GM19467 (cell line): ENCODE measurements around the gene KMT2C.
"Not testable (repeated sequence)": the region's sequence is repeated elsewhere in the genome, so short reads cannot be mapped to it uniquely, and the experiment has no call there.

Experiments
- ATAC-seq: cut with Tn5 transposase; IDR thresholded peaks from one replicate; pipeline ENCODE4 v1.9.1; 2021; ENCODE audit warnings: mild to moderate bottlenecking, moderate library complexity; ENCODE audit not compliant: unreplicated experiment

The KMT2C gene

GRCh38 chr7:152406491-152406890 lies 29.3 kb downstream of the KMT2C start:
- ATAC-seq = no peak

- not testable (repeated sequence) for ATAC-seq
Measured at GRCh38 chr7:152406030-152406429, 29.8 kb downstream of the KMT2C start.

DNA sequence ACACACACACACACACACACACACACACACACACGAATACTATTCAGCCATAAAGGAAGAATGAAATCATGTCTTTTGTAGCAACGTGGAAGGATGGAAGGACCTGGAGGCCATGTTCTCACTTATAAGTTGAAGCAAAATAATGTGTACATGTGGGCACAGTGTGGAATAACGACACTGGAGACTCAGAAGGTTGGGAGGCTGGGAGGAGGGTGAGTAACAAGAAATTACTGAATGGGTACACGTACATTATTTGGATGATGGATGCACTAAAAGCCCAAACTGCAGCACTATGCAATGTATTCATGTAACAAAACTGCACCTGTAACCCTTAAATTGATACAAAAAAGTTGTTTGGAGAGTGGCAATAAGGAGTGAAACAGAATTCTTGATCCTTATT lies 32.1 kb downstream of the KMT2C start:
- ATAC-seq = no peak

DNA sequence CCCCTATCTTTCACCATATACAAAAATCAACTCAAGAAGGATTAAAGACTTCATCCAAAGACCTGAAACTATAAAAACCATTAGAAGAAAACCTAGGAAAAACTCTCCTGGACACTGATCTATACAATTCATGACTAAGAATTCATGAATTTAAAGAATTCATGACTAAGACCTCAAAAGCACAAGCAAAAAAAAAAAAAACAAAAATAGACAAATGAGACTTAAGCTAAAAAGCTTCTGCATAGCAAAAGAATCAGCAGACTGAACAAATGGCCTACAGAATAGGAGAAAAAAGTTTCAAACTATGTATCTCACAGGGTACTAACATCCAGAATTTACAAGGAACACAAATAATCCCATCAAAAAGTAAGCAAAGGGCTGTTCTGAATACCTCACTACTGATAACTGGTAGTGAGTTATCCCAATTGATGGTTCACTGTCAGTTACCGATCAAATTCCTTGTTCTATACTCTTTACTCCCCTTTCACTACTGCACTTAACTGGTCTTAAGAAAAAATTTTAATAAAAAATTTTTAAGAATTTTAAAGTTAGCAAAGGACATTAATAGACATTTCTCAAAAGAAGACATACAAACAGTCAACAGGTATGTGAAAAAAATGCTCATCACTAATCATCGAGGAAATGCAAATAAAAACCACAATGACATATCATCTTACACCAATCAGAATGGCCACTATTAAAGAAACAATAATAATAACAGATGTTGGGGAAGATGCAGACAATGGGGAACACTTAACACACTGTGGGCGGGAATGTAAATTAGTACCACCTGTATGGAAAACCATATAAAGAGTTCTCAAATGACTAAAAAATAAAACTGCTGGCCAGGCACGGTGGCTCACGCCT lies 33.2 kb downstream of the KMT2C start:
- no peak for ATAC-seq

- ATAC-seq = no peak
Measured at GRCh38 chr7:152399344-152399743, 36.5 kb downstream of the KMT2C start.

DNA sequence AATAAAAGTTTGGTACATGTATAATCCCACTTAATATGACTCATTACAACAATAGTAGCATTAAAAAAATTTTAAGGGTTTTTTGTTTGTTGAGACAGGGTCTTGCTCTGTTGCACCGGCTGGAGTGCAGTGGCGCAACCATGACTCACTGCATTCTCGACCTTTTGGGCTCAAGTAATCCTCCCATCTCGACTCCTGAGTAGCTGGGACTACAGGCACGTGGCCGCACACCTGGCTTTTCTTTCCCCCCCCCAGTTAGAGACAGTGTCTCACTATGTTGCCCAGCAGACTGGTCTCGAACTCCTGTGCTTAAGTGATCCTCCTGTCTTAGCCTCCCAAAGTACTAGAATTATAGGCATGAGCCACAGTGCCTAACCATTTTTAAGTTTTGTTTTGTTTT lies 40.7 kb downstream of the KMT2C start:
- ATAC-seq = no peak

- ATAC-seq = not testable (repeated sequence)
Measured at GRCh38 chr7:152394214-152394613, 41.6 kb downstream of the KMT2C start.

DNA sequence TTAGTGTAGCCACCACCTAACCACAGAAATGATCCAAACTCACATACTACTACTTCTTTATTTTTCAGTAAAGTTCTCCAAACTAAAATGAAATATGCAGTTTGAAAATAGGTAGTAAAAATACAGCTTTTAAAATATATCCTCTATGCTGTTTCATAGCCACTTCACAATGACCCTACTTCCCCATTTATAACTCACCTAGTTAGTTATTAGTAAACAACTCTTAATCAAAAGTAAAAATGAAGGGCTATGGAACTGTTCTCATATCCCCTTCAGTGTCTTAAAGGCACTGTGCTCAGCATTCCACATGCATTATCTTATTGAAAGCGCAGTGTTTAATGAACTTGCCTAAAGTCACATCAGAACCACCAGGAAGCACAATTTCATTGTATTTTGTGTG lies 43.5 kb downstream of the KMT2C start:
- ATAC-seq = peak; percentile 65

- not testable (repeated sequence) for ATAC-seq
Measured at GRCh38 chr7:152386136-152386764, 49.6 kb downstream of the KMT2C start.

- not testable (repeated sequence) for ATAC-seq
Measured at GRCh38 chr7:152384235-152385200, 51.3 kb downstream of the KMT2C start.

GRCh38 chr7:152383341-152384234 lies 52.2 kb downstream of the KMT2C start:
- ATAC-seq = no peak

GRCh38 chr7:152382244-152382643 lies 53.6 kb downstream of the KMT2C start:
- no peak for ATAC-seq

DNA sequence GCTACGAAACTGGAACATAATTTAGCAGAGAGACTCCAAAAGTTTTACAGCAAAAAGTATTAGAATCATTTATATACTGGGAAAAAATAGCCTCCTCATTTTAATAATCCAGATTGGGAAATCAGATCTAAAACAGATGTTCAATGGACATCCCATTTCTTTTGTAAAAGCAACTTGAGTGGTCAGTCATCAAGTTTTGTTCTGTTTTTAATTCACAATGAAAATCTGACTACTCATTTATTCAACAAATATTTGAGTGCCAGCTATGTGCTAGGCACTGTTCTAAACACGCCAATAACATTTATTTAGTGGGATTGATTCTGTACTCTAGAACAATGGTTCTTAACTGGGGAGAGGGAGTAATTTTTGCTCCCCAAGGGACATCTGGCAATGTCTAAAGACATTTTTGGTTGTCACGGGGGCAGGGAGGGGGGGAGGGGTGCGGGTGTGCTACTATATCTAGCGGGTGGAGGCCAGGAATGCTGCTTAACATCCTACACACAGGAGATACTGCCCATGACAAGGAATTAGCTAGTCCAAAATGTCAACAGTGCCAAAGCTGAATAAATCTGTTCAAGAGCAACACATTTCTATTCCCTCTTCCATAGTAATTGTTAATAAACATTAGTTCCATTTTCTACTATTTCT lies 54.7 kb downstream of the KMT2C start:
- not testable (repeated sequence) for ATAC-seq

GRCh38 chr7:152378497-152378896 lies 57.3 kb downstream of the KMT2C start:
- not testable (repeated sequence) for ATAC-seq

DNA sequence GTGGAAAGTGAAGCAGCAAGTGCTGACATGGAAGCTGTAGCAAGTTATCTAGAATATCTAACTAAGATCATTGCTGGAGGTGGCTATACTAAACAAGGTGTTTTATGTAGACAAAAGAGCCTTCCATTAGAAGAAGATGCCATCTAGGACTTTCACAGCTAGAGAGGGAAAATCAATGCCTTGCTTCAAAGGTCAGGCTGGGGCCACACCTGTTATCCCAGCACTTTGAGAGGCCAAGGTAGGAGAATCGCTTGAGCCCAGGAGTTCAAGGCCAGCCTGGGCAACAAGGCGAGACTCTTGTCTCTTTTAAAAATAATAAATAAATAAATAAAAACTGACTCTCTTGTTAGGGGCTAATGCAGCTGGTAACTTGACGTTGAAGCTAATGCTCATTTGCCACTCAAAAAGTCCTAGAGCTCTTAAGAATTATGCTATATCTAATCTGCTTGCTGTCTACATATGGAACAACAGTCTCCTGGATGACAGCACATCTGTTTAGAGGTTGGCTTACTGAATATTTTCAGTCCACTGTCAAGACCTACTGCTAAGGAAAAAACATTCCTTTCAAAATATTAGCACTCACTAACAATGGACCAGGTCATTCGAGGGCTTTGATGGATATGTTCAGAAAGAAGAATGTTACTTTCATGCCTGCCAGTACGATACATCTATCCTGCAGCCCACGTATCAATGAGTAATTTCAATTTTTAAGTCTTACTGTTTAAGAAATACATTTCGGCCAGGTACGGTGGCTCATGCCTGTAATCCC lies 58.9 kb downstream of the KMT2C start:
- not testable (repeated sequence) for ATAC-seq

GRCh38 chr7:152370297-152370696 lies 65.5 kb downstream of the KMT2C start:
- no peak for ATAC-seq

- ATAC-seq = no peak
Measured at GRCh38 chr7:152369518-152369917, 66.3 kb downstream of the KMT2C start.

DNA sequence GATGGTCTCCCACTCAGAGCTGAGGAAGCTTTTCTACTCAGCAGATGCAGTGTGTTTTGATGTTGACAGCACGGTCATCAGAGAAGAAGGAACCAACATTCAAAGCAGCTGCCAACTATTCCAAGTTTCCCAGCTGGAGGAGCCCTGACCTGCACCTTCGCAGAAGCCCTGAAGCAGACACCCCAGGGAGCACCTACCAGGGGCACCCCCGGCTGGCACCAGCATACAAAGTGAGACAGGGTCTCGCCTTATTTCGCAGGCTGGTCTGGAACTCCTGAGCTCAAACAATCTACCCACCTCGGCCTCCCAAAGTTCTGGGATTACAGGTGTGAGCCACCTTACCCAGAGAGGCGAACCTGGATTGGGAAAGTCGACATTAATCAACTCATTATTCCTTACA lies 68.6 kb downstream of the KMT2C start:
- no peak for ATAC-seq

GRCh38 chr7:152366662-152367061 lies 69.1 kb downstream of the KMT2C start:
- ATAC-seq = no peak
